ENCODE data around the gene ABCB10. TPM values are rescaled to one million over a fixed set of nuclear protein-coding genes. Genes with fewer than 3 reads are reported as not detected.

The ABCB10 gene
- total RNA-seq, 1 donor from 2014 or later: 16.4 TPM

DNA sequence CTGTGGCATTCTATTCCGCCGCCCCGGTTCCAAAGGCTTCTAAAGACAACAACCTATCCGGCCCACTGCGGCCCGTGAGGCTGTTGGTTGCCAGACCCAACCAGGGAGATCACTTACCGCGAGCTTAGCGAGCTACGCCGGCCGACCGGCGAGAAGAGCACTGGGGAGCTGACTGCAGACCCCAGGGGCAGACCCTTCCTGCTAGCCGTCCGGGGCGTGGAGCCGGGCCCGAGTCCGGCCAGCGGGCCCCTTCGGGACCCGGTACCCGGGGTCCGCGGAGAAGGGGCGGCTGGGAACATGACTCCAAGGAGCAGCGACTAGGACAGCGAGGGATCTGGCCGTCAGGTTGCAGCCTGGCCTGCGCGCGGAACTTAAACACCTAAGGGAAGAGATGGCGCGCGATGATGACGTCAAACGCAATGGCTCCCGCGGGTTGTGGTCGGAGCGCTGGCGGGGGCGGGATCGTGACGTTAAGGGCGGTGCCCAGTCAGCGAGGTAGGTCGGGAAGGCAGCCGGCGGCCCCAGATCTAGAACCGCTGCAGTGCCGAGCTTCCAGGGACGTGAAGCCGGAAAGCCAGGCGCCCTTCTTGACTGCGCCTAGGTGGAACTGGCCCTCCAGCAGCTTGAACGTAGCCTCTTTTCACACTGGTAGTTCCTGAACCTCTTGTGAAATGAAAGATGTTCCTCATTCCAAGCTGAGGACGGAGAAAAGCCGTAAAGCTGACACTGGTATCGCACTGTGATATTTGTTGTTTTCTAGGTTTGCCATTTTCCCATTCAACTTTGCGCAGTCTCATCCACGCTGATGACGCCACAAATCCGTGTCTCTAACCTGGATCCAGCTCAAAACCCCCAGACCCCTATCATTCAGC, 50.3 kb downstream of the ABCB10 start, which contains the start of gene NUP133:
NUP133 (minus strand) TSS at position 391 of the 872 bp plus-strand sequence; CDS start at position 299, 92 bp downstream.
- peak within 1 kb of the TSS; percentile 100 for H3K27ac Mint-ChIP-seq
- H3K9me3 Mint-ChIP-seq: no peaks in the 10 kb centered on the region
- H3K27me3 Mint-ChIP-seq (ENCODE audit: low read depth): no peaks in the 10 kb centered on the region
- DNase-seq (ENCODE audit: low spot score in 2 of 2, unreplicated experiment in 2 of 2): peak; percentile 99
- no peaks in the 10 kb centered on the region for H3K36me3 Mint-ChIP-seq
- peak within 1 kb of the TSS; percentile 85 for H3K4me3 Mint-ChIP-seq
- TF ChIP-seq, protein P1, sequence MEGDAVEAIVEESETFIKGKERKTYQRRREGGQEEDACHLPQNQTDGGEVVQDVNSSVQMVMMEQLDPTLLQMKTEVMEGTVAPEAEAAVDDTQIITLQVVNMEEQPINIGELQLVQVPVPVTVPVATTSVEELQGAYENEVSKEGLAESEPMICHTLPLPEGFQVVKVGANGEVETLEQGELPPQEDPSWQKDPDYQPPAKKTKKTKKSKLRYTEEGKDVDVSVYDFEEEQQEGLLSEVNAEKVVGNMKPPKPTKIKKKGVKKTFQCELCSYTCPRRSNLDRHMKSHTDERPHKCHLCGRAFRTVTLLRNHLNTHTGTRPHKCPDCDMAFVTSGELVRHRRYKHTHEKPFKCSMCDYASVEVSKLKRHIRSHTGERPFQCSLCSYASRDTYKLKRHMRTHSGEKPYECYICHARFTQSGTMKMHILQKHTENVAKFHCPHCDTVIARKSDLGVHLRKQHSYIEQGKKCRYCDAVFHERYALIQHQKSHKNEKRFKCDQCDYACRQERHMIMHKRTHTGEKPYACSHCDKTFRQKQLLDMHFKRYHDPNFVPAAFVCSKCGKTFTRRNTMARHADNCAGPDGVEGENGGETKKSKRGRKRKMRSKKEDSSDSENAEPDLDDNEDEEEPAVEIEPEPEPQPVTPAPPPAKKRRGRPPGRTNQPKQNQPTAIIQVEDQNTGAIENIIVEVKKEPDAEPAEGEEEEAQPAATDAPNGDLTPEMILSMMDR (IDR thresholded peaks at IDR 0.05; ENCODE audit: unreplicated experiment): no peak
- peaks cover 12% of the 10 kb centered on the region for H3K4me1 Mint-ChIP-seq

DNA sequence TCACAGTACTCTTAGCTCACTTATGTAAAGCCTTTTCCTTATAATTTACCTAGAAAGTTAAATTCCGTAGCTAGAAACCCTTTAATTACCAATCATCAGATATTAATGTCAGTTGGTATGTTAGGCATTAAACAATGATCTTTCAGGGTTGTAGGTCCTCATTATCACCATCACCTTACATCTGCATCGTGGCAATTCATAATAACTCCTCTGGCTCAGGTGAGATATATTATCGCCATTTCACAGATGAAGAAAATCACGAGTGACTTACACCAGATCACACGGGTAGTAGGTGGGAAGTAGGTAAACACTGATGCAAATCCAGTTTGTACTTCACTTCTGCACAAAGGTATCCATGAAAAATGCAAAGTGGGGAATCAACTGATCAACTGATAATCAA, 51.0 kb downstream of the ABCB10 start:
- Mint-ChIP-seq H3K27me3 (ENCODE audit: low read depth) (no peaks in the 10 kb centered on the region), H3K4me1 (peaks cover 12% of the 10 kb centered on the region), H3K4me3 (peak overlapping the region; percentile 85), H3K36me3 (no peaks in the 10 kb centered on the region), H3K27ac (peak overlapping the region; percentile 100), H3K9me3 (no peaks in the 10 kb centered on the region)
- TF ChIP-seq, protein P1 (IDR thresholded peaks at IDR 0.05; ENCODE audit: unreplicated experiment): no peak
- no peak for DNase-seq (ENCODE audit: low spot score in 2 of 2, unreplicated experiment in 2 of 2)

DNA sequence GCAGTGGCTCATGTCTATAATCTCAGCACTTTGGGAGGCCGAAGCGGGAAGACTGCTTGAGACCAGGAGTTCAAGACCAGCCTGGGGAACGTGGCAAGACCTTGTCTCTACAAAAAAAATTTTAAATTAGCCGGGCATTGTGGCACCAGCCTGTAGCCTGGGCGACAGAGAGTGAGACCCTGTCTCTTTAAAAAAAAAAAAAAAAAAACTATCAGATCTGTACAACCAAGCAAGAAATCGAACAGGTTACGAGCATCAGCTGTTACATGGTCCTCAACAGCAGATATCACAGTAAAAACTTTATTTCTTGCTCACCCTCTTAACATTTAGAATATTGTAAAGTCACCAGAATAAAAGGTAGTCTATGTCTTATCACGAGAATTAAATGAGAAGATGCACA, 51.9 kb downstream of the ABCB10 start:
- Mint-ChIP-seq H3K4me3 (peak overlapping the region; percentile 85), H3K9me3 (no peaks in the 10 kb centered on the region), H3K27ac (peak overlapping the region; percentile 43), H3K4me1 (peaks cover 12% of the 10 kb centered on the region), H3K36me3 (peaks cover 2% of the 10 kb centered on the region), H3K27me3 (ENCODE audit: low read depth) (no peaks in the 10 kb centered on the region)
- DNase-seq (ENCODE audit: low spot score in 2 of 2, unreplicated experiment in 2 of 2): no peak
- TF ChIP-seq, protein P1 (IDR thresholded peaks at IDR 0.05; ENCODE audit: unreplicated experiment): no peak

DNA sequence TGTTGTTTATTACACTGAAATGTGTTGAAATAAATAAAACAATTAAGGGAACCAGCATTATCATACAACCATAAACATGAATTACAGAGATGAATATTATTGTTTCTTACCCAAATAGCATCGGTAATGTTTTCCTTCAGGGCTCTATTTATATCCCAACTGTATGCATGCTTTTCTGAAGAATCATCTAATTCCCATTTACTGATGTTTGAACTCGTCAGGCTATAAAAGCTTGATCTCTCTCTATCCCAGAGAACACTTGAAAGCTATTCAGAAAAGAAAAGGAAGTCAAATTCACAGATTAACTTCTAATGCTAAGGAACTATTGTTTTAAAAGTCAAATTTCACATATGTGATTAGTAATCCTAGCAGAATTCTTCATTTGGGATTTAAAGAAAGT, 62.7 kb downstream of the ABCB10 start:
- no peaks in the 10 kb centered on the region for H3K27me3 Mint-ChIP-seq (ENCODE audit: low read depth)
- peaks cover 35% of the 10 kb centered on the region for H3K36me3 Mint-ChIP-seq
- no peak overlapping the region for H3K4me3 Mint-ChIP-seq
- no peaks in the 10 kb centered on the region for H3K9me3 Mint-ChIP-seq
- H3K27ac Mint-ChIP-seq: no peak overlapping the region
- TF ChIP-seq, protein P1 (IDR thresholded peaks at IDR 0.05; ENCODE audit: unreplicated experiment): no peak
- DNase-seq (ENCODE audit: low spot score in 2 of 2, unreplicated experiment in 2 of 2): no peak
- no peaks in the 10 kb centered on the region for H3K4me1 Mint-ChIP-seq

DNA sequence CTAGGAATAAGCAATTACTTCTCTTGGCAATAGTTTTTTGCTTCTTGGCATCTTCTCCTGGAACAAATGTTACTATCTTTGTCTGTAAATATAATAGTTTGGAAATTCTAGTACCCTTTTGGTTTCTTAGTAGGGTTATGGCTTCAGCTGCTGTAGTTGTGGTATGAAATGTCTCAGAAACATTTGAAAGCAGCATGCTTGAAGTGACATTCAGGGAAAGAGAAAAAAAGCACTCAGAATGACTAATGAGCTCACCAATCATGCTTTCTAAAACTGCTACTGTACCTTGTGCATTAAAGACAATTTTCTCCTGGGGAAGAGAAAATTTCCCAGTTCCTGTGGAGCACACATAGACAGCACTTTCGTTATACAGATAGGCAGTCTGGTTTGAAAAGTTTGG, 71.3 kb downstream of the ABCB10 start:
- TF ChIP-seq, protein P1 (IDR thresholded peaks at IDR 0.05; ENCODE audit: unreplicated experiment): no peak
- no peaks in the 10 kb centered on the region for H3K27me3 Mint-ChIP-seq (ENCODE audit: low read depth)
- peaks cover 4% of the 10 kb centered on the region for H3K9me3 Mint-ChIP-seq
- H3K4me1 Mint-ChIP-seq: no peaks in the 10 kb centered on the region
- H3K36me3 Mint-ChIP-seq: peaks cover 55% of the 10 kb centered on the region
- DNase-seq (ENCODE audit: low spot score in 2 of 2, unreplicated experiment in 2 of 2): no peak
- no peak overlapping the region for H3K4me3 Mint-ChIP-seq
- no peak overlapping the region for H3K27ac Mint-ChIP-seq

All from mesothelial cell of epicardium (in vitro differentiated cells).